Activated CD4-positive, alpha-beta T cell treated with anti-CD3 and anti-CD28 coated beads for 1 hour (primary cell): ENCODE data around the gene RPS6KA5.
"Not testable (repeated sequence)": the region's sequence is repeated elsewhere in the genome, so short reads cannot be mapped to it uniquely, and the experiment has no call there.

Experiments
- DNase-seq: peaks from one replicate; pipeline ENCODE4 v3.0.0-alpha.2; 2020

Gene RPS6KA5

GRCh38 chr14:91060351-91061055 lies at the start of gene RPS6KA5:
Gene RPS6KA5 (minus strand): TSS chr14:91060641. CDS start chr14:91060434, 207 bp downstream.
- DNase-seq = peak; percentile 100

- no peak for DNase-seq
Measured at GRCh38 chr14:91108941-91109611, 48.6 kb upstream of the RPS6KA5 start.

GRCh38 chr14:91103116-91103515 lies 42.7 kb upstream of the RPS6KA5 start:
- DNase-seq = no peak

GRCh38 chr14:91100102-91100501 lies 39.7 kb upstream of the RPS6KA5 start:
- DNase-seq = no peak

GRCh38 chr14:91098591-91098990 lies 38.1 kb upstream of the RPS6KA5 start:
- no peak for DNase-seq

DNA sequence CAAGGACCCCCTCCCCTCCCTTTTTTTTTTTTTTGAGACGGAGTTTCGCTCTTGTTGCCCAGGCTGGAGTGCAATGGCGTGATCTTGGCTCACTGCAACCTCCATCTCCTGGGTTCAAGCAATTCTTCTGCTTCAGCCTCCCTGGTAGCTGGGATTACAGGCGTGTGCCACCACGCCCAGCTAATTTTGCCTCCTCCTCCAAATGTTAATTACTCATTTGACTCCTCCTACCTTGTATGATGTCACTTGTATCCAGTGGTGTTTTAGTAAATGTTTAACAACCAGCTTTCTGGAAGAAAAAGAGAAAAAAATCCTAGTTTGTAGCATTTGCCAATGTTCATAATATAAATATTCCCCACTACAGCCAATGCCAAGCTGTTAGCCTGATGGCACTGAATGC lies 37.2 kb upstream of the RPS6KA5 start:
- DNase-seq = not testable (repeated sequence)

DNA sequence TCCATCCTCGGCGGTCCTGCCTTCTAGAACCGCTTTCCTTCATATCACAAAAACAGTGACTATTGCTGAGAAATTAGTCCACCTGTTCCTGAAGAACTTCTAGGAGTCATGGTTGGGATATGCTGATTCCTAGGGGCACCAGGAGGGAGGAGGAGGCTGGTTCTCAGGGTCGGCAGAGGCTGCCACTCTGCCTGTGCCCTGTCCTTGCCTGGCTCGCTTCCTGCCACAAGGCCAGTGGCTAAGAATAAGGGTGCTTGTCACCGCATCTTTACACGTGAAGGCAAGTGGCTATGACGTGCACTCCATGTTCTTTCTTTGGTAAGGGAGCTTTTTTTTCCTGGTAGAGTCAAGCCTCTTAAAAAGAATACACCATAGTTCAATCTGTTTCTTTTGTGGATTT lies 34.7 kb upstream of the RPS6KA5 start:
- no peak for DNase-seq

- DNase-seq = no peak
Measured at GRCh38 chr14:91094772-91095171, 34.3 kb upstream of the RPS6KA5 start.

DNA sequence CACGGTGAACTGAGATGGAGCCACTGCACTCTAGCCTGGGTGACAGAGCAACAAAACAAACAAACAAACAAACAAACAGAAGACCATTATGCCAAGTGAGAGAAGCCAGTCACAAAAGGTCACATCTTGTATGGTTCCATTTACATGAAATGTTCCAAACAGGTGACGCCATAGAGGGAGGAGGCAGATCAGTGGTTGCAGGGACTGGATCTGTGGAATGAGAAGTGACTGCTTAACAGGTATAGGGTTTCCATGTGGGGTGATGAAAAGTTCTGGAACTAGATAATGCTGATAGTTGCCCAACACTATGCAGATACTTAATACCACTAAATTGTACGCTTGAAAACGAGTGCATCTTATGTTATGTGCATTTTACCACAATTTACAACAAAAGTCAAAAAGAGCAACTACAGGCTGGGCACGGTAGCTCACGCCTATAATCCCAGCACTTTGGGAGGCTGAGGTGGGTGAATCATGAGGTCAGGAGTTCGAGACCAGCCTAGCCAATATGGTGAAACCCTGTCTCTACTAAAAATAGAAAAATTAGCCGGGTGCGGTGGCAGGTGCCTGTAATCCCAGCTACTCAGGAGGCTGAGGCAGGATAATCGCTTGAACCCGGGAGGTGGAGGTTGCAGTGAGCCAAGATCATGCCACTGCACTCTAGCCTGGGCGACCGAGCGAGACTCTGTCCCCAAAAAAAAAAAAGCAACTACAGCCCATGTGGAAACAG lies 33.5 kb upstream of the RPS6KA5 start:
- DNase-seq = not testable (repeated sequence)

- no peak for DNase-seq
Measured at GRCh38 chr14:91092073-91092472, 31.6 kb upstream of the RPS6KA5 start.

DNA sequence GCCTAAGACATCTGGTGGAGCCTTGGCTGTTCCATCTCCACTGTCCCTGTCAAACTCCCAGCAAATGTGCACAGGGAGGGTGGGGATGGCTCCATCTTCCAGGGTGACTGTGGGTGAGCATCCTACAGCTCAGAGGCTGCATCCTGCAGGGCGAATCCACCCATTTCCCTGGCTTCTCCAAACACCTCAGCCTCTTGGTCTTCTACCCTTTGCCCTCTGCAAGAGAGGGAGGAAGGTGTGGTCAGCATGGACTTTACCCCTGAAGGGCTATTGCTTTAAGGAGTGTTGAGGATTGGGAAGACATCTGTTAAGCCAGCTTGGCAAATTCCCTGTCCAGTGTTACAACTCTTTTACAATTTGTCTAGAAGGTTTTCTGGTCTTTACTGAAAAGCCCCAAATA lies 30.3 kb upstream of the RPS6KA5 start:
- DNase-seq = no peak

DNA sequence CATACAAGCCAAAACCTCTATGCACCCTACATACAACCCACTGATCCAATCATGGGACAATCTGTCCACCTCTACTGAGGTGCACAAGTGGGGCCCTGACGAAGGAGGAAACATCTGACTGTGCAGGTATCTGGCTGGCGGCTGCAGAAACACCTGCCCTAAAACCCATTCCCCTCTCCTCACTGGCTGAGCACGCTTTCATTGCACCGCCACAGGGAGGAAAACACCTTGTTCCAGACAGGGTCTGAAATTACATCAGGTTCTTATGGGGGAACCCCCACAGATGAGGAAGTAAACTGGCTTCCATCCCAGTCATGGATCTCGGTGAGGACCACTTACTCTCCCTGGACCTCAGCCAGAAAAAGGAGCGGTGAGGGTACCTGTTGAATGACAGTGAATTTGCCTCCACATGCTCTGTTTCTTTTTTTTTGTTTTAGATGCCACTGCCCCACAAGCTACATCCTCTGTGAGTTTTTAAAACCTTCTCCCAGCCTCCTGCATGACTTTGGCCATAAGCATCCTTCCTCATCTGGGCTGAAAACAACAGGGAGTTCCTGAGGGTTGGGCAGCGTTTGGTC lies 29.6 kb upstream of the RPS6KA5 start:
- no peak for DNase-seq

DNA sequence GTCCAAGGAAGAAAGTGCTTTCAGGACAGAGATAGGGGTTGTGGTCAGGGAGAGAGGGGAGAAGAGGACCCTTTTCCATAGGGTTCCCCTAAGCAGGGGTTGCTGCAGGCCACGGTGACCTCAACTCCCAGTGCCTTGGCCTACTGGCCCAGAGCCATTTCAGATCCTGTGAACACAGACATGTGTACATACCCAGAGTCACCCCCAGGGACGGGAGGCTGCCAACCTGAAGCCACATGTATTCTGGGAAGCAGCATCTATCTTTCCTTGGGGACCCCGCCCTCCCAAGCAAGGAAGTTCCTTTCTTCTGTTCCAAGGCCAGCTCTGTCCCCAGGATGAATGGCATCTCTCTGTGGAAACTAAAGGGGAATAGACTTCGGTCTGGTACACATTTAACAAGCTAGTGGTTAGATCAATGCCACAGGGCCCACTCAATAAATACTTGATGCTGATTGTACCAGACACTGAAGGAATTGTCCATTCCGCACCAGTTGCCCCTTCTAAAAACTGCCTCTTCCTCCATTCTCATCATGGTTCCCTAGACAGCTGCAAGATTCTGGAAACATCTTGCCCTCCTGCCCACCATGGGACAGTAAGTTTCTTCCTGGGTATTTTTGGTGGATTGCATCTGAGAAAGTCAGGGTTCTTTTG lies 28.3 kb upstream of the RPS6KA5 start:
- DNase-seq = no peak

GRCh38 chr14:91087470-91087869 lies 27.0 kb upstream of the RPS6KA5 start:
- DNase-seq = not testable (repeated sequence)

GRCh38 chr14:91084516-91084915 lies 24.1 kb upstream of the RPS6KA5 start:
- no peak for DNase-seq

DNA sequence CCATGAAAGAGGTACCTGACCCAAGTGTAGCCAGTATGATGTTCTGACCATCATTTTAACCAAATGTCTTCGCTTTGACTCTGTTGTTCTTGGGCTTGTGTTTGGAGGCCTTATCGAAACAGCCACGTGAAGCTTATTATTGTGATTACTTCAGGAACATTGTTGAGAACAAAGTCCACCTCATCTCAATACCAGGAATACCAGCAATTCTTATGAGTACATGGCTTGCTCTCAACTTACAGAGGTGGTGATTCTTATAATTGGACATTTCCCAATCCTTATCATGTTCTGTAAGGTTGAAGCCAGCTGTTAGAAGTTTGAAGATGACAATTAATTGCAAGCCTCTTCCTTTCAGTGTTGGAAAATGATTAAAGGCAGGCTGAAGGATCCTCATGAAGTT lies 21.8 kb upstream of the RPS6KA5 start:
- no peak for DNase-seq

DNA sequence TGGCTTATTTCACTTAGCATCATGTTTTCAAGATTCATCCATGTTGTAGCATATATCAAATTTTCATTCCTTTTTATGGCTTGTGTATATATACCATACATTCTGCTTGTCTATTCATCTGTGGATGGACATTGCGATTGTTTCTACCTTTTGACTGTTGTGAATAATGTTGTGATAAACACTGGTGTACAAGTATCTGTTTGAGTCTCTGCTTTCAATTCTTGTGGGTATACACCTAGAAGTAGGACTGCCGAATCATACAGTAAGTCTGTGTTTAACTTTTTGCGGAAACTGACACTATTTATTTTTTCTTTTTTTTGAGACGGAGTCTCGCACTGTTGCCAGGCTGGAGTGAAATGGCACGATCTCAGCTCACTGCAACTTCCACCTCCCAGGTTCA lies 19.6 kb upstream of the RPS6KA5 start:
- no peak for DNase-seq

DNA sequence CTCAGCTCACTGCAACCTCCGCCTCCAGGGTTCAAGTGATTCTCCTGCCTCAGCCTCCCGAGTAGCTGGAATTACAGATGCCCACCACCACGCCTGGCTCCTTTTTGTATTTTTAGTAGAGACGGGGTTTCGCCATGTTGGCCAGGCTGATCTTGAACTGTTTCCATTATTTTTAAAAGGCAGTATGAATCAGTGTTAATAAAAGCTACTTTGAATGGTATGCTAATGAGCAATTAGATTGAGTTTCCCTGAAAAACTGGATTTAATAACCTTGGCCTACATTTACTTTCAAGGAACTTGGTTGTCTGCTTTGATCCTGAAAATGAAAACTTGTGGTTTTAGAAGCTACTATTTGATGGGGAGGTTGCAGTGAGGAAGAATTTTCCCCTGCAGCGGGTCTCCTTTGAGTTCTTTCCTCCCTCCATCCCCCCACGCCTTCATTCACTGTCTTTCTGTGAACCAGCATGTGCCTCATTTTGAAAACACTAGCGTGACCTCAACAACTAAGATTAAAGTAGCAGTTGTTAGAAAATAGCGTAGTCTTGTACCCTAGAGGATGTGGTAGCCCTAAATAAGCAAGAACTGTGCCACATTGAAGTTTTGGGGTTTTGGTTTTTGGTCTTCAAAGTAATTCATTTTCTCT lies 17.8 kb upstream of the RPS6KA5 start:
- no peak for DNase-seq

- DNase-seq = no peak
Measured at GRCh38 chr14:91075553-91075952, 15.1 kb upstream of the RPS6KA5 start.

GRCh38 chr14:91070572-91070971 lies 10.1 kb upstream of the RPS6KA5 start:
- DNase-seq = no peak

DNA sequence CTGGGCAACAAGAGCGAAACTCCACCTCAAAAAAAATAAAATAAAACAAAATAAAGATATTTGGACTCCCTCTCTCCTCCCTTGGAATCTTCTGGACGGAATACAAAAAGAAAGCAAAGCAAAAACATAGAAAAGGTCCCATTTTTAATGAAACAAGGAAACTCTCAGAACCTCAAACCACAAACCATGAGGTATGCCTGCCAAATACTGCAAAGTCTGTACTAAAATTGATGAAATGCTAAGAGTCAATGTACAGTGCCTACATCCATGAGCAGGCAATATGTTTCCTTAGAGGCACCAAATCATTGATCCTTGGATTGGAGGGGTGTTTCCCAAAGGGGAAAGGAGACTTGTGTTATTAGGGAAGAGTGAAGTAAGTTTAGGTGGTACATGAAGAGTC lies 8.2 kb upstream of the RPS6KA5 start:
- no peak for DNase-seq

DNA sequence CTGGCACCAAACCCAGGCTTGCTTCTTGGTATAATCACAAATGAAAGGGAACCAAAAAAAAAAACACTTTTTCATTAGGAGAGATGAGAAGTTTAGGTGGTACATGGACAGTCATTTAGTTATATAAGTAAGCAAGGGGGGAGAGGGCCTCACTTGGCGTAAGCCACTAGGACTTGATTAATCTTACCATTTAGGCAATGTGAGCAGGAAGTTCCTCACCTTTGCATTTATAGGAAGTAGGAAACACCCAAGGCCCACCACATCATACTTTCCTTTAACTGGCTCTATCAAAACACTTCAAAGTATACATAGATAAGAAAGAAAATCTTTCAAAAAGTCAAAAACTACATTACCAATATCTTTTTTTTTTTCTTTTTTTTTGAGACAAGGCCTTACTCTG lies 6.7 kb upstream of the RPS6KA5 start:
- no peak for DNase-seq

- no peak for DNase-seq
Measured at GRCh38 chr14:91065266-91065665, 4.8 kb upstream of the RPS6KA5 start.
